ENCODE measurements around the gene KL. TPM values are rescaled to one million over a fixed set of nuclear protein-coding genes. Genes with fewer than 3 reads are reported as not detected.

Gene KL
- total RNA-seq, 1 donor from 2014 or later: 12.5 TPM

GRCh38 chr13:33073338-33073737, 57.1 kb downstream of the KL start:
- no peak overlapping the region for H3K27ac ChIP-seq
- no peaks in the 10 kb centered on the region for H3K4me1 ChIP-seq
- H3K27me3 ChIP-seq: no peaks in the 10 kb centered on the region
- intact Hi-C loops (cut with DNase I): no loop called here
- no peaks in the 10 kb centered on the region for H3K9me3 ChIP-seq
- TF ChIP-seq, protein P1, sequence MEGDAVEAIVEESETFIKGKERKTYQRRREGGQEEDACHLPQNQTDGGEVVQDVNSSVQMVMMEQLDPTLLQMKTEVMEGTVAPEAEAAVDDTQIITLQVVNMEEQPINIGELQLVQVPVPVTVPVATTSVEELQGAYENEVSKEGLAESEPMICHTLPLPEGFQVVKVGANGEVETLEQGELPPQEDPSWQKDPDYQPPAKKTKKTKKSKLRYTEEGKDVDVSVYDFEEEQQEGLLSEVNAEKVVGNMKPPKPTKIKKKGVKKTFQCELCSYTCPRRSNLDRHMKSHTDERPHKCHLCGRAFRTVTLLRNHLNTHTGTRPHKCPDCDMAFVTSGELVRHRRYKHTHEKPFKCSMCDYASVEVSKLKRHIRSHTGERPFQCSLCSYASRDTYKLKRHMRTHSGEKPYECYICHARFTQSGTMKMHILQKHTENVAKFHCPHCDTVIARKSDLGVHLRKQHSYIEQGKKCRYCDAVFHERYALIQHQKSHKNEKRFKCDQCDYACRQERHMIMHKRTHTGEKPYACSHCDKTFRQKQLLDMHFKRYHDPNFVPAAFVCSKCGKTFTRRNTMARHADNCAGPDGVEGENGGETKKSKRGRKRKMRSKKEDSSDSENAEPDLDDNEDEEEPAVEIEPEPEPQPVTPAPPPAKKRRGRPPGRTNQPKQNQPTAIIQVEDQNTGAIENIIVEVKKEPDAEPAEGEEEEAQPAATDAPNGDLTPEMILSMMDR (IDR thresholded peaks at IDR 0.05): no peak
- no peaks in the 10 kb centered on the region for H3K36me3 ChIP-seq
- H3K4me3 ChIP-seq: no peak overlapping the region
- DNase-seq (no peak), ATAC-seq (no peak)

GRCh38 chr13:33076001-33076992, 60.1 kb downstream of the KL start:
- DNase-seq (no peak), ATAC-seq (no peak)
- H3K4me1 ChIP-seq: no peaks in the 10 kb centered on the region

DNA sequence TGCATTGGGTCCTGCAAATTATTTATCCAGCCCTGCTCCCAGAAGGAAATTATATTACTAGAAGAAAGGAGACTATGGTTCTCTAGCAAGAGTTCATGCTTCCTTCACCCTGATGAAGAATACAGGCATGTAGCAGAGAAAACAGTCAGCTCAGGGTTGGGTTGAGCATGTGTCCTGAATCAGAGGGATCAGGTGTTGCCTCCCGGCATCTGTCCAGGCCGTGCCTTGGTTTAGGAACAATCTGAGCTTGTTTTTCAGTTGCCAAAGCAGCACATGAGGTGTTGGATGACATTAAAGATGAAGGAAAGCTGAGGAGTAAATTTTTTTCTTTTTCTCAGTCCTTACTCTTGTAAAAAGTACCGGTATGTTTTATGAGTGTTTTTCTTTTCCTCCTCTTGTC, 62.0 kb downstream of the KL start:
- ATAC-seq (no peak), DNase-seq (no peak)
- Histone ChIP-seq H3K4me3 (no peak overlapping the region), H3K9me3 (no peaks in the 10 kb centered on the region), H3K4me1 (no peaks in the 10 kb centered on the region), H3K36me3 (no peaks in the 10 kb centered on the region), H3K27me3 (no peaks in the 10 kb centered on the region), H3K27ac (no peak overlapping the region)
- TF ChIP-seq, protein P1 (IDR thresholded peaks at IDR 0.05): no peak
- intact Hi-C loops (cut with DNase I): no loop called here

More at GRCh38 chr13:33076001-33076992, 60.1 kb downstream of the KL start:
- TF ChIP-seq, protein P1 (IDR thresholded peaks at IDR 0.05): no peak
- Histone ChIP-seq H3K36me3 (no peaks in the 10 kb centered on the region), H3K4me3 (no peak overlapping the region), H3K9me3 (no peaks in the 10 kb centered on the region), H3K27ac (no peak overlapping the region), H3K27me3 (no peaks in the 10 kb centered on the region)
- intact Hi-C loops (cut with DNase I): no loop called here

GRCh38 chr13:33079960-33080359, 63.7 kb downstream of the KL start:
- no peak overlapping the region for H3K4me3 ChIP-seq
- H3K9me3 ChIP-seq: no peaks in the 10 kb centered on the region
- no peak for DNase-seq
- TF ChIP-seq, protein P1 (IDR thresholded peaks at IDR 0.05): no peak
- no peak overlapping the region for H3K27ac ChIP-seq
- intact Hi-C loops (cut with DNase I): no loop called here
- no peaks in the 10 kb centered on the region for H3K27me3 ChIP-seq
- no peaks in the 10 kb centered on the region for H3K36me3 ChIP-seq
- peak; percentile 57 for ATAC-seq
- H3K4me1 ChIP-seq: no peaks in the 10 kb centered on the region

DNA sequence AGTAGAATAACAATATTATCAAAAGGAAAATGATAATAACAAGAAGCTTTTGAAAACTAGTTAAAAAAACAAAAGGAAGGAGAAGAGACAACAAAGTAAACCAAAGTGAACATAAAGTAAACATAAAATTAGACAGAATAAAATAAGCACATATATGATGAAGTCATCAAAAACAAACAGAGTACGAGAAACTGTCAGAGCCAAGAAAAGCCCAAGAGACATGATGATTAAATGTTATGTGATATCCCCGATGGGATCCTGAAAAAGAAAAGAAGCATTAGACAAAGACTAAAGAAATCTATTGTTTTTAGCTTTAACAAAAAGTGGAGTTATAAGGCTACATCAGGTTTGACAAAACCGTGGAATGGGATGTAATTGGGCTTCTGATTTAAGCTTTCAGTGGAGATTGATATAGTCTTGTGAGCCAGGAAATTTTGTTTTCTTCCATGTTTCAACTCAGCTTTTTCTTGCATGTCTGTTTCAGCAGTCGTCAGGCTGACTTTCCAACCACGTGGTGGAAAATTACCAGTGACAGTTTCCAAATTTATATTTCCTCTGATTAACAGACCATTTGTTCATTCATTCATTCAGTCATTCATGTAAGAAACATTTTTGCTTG, 64.9 kb downstream of the KL start:
- no peak overlapping the region for H3K27ac ChIP-seq
- ATAC-seq (no peak), DNase-seq (no peak)
- H3K36me3 ChIP-seq: no peaks in the 10 kb centered on the region
- H3K4me1 ChIP-seq: no peaks in the 10 kb centered on the region
- no peaks in the 10 kb centered on the region for H3K9me3 ChIP-seq
- intact Hi-C loops (cut with DNase I): no loop called here
- no peaks in the 10 kb centered on the region for H3K27me3 ChIP-seq
- H3K4me3 ChIP-seq: no peak overlapping the region
- TF ChIP-seq, protein P1 (IDR thresholded peaks at IDR 0.05): no peak

Data from upper lobe of right lung (tissue), 1 donor.